K562 (cell line): ENCODE measurements around the gene PRUNE1. TPM values are rescaled to one million over a fixed set of nuclear protein-coding genes. Genes with fewer than 3 reads are reported as not detected.
A peak's percentile ranks its signal among the peaks of the same experiment; 100 is the strongest.

ENCODE experiments used
- HMGN3 ChIP-seq: IDR thresholded peaks from 2 replicates; pipeline ENCODE4 v1.6.1; 2011; ENCODE audit warnings: borderline replicate concordance, low read depth, mild to moderate bottlenecking, mixed read lengths, low read length; ENCODE audit not compliant: insufficient read length; ENCODE audit errors: extremely low read depth
- MTA3 ChIP-seq: fragments of 450-650 bp; formaldehyde crosslinking; IDR thresholded peaks from 2 replicates; pipeline ENCODE4 v1.6.1; 2017; ENCODE audit warnings: mild to moderate bottlenecking, borderline replicate concordance
- NFATC3 ChIP-seq: fragments of 450-650 bp; IDR thresholded peaks from 2 replicates; pipeline ENCODE4 v1.6.1; 2017; ENCODE audit warnings: mild to moderate bottlenecking
- PCBP1 ChIP-seq: fragments of 200-400 bp; formaldehyde crosslinking; IDR thresholded peaks from 2 replicates; pipeline ENCODE4 v1.6.1; 2018; ENCODE audit warnings: mild to moderate bottlenecking, low read depth, low read length; ENCODE audit not compliant: poor library complexity, severe bottlenecking
- PHF8 ChIP-seq: fragments of 200-600 bp; sonication (generic); IDR thresholded peaks from 2 replicates; pipeline ENCODE4 v1.6.1; 2012; ENCODE audit warnings: mixed run types, mild to moderate bottlenecking, inconsistent platforms, low read length, moderate library complexity, borderline replicate concordance
- POLR2G ChIP-seq: fragments of 200-400 bp; formaldehyde crosslinking; IDR thresholded peaks from 2 replicates; pipeline ENCODE4 v1.6.1; 2017; ENCODE audit warnings: low read depth, mild to moderate bottlenecking, antibody characterized with exemption, low read length, moderate library complexity
- XRCC3 ChIP-seq: fragments of 450-650 bp; IDR thresholded peaks from 2 replicates; pipeline ENCODE4 v1.6.1; 2017; ENCODE audit warnings: mild to moderate bottlenecking, moderate library complexity
- ZBTB1 ChIP-seq: sonication (generic); formaldehyde crosslinking; IDR thresholded peaks from 2 replicates; pipeline ENCODE4 v1.8.1; 2023; ENCODE audit warnings: missing genetic modification reagents, low read depth, mild to moderate bottlenecking, borderline replicate concordance
- ZFX ChIP-seq: sonication (generic); formaldehyde crosslinking; IDR thresholded peaks from 2 replicates; pipeline ENCODE4 v1.8.0; 2022; ENCODE audit warnings: mild to moderate bottlenecking, missing genetic modification reagents, moderate library complexity
- ZZZ3 ChIP-seq: fragments of 450-650 bp; IDR thresholded peaks from 2 replicates; pipeline ENCODE4 v1.6.1; 2016; ENCODE audit warnings: antibody characterized with exemption, mild to moderate bottlenecking, moderate library complexity
- polyA plus RNA-seq, 8 experiments: library from polyadenylated mRNA; depleted of rRNA in 4 of 8; stranded (reverse) in 5 of 8; unstranded in 3 of 8; fragments of >200 nt; fragmentation: Nextera tagmentation in 2 of 8; fragmentation: Illumina TruSeq in 1 of 8; extraction: Ambion mirVana in 2 of 8; extraction: Trizol in 1 of 8; gene quantifications; 2 replicates each; pipeline versions ENCODE4 v1.2.1 to v1.2.3, GENCODE V29; 2011 to 2014; ENCODE audit warnings: inconsistent platforms in 1 of 8, missing spikeins in 1 of 8
- total RNA-seq, 7 experiments: library from RNA; depleted of rRNA in 6 of 7; stranded (reverse); fragments of >200 nt in 6 of 7; fragmentation: Illumina TruSeq in 2 of 7; extraction: Trizol in 2 of 7; gene quantifications; 2 replicates each; pipeline versions ENCODE4 v1.2.1 to v1.2.3, GENCODE V29; 2011 to 2021; ENCODE audit warnings: low replicate concordance in 1 of 7
- TF ChIP-seq, protein P1 (sequence below): fragments of 150-350 bp; conservative IDR thresholded peaks from 2 replicates; pipeline ENCODE4 v1.6.1; 2014; ENCODE audit warnings: low read length
- TF ChIP-seq, protein P2 (sequence below): fragments of 450-650 bp; conservative IDR thresholded peaks from 2 replicates; pipeline ENCODE4 v1.6.1; 2016; ENCODE audit warnings: missing genetic modification characterization, low read depth, mild to moderate bottlenecking, missing compliant biosample characterization, moderate library complexity
- TF ChIP-seq, protein P3 (sequence below): fragments of 450-650 bp; IDR thresholded peaks from 2 replicates; pipeline ENCODE4 v1.6.1; 2017; ENCODE audit warnings: antibody characterized with exemption, mild to moderate bottlenecking
- TF ChIP-seq, protein P4 (sequence below): sonication (generic); formaldehyde crosslinking; IDR thresholded peaks from 2 replicates; pipeline ENCODE4 v1.8.0; 2022; ENCODE audit warnings: missing genetic modification reagents, mild to moderate bottlenecking, moderate library complexity, borderline replicate concordance
- TF ChIP-seq, protein P5 (sequence below): sonication (generic); formaldehyde crosslinking; IDR thresholded peaks from 2 replicates; pipeline ENCODE4 v1.9.0; 2022; ENCODE audit warnings: mild to moderate bottlenecking, missing genetic modification reagents

PRUNE1 gene
- total and polyA plus RNA-seq, 9 of the 15 experiments (the other 6 are each of a cell fraction or from before 2014, with no cell fraction given), result 16.7 to 48.3 (median 26.2) TPM

DNA sequence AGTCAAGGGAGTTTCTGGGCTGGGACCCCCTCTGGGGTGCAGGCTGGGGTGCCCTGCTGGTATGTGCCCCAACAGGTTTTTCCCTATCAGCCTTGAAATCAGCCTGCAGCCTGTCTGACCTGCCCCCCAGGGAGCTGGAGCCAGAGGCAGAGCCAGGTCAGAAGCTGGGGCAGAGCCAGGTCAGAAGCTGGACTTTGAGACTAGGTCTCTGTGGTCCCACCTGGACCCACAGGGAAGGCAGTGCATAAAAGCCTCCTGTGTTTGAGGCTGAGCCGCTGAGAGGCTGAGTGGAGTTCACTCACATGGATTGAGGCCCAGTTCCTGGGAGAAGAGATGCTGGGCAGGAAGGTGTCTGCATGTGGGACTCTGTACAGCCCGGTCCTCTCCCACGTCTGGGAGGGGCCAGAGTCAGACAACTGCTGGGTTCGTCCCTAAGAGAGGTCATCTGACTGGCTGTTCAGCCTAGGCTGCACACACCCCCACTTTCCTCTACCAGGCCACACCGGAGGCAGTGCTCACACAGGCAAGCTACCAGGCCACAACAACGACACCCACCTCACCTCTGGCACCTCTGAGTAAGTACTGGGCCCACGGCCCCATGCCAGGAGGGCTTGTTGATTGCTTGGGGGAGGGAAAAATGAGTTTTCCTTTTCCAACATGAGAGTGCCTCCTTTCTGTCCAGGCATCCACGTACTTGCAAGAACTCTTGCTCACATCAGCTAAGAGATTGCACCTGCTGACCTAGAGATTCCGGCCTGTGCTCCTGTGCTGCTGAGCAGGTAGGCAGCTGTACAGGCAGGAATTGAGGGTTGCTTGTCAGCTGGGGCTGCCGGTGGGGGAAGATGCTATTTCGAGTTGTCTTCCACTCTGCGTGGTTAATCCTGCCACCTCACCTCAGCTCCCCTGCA, 26.2 kb upstream of the PRUNE1 start, which contains the start of gene ANXA9 (continued):
- TF ChIP-seq ZFX (CRISPR knock-in tag) (peak; percentile 39; the same call in 1 of the 2 replicates), PHF8 (peak; percentile 43; the same call in 1 of the 2 replicates), POLR2G (0 out of 2 replicates have a peak, but pooled peaks have one; percentile 20), ZZZ3 (no peak), MTA3 (no peak), HMGN3 (no peak), PCBP1 (no peak), XRCC3 (no peak), ZBTB1 (CRISPR knock-in tag) (no peak), NFATC3 (no peak)
- TF ChIP-seq, protein P1, sequence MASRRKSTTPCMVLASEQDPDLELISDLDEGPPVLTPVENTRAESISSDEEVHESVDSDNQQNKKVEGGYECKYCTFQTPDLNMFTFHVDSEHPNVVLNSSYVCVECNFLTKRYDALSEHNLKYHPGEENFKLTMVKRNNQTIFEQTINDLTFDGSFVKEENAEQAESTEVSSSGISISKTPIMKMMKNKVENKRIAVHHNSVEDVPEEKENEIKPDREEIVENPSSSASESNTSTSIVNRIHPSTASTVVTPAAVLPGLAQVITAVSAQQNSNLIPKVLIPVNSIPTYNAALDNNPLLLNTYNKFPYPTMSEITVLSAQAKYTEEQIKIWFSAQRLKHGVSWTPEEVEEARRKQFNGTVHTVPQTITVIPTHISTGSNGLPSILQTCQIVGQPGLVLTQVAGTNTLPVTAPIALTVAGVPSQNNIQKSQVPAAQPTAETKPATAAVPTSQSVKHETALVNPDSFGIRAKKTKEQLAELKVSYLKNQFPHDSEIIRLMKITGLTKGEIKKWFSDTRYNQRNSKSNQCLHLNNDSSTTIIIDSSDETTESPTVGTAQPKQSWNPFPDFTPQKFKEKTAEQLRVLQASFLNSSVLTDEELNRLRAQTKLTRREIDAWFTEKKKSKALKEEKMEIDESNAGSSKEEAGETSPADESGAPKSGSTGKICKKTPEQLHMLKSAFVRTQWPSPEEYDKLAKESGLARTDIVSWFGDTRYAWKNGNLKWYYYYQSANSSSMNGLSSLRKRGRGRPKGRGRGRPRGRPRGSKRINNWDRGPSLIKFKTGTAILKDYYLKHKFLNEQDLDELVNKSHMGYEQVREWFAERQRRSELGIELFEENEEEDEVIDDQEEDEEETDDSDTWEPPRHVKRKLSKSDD, result no peak
- TF ChIP-seq, protein P2, sequence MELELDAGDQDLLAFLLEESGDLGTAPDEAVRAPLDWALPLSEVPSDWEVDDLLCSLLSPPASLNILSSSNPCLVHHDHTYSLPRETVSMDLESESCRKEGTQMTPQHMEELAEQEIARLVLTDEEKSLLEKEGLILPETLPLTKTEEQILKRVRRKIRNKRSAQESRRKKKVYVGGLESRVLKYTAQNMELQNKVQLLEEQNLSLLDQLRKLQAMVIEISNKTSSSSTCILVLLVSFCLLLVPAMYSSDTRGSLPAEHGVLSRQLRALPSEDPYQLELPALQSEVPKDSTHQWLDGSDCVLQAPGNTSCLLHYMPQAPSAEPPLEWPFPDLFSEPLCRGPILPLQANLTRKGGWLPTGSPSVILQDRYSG (tag), result 0 out of 2 replicates have a peak, but pooled peaks have one; percentile 27
- TF ChIP-seq, protein P3, sequence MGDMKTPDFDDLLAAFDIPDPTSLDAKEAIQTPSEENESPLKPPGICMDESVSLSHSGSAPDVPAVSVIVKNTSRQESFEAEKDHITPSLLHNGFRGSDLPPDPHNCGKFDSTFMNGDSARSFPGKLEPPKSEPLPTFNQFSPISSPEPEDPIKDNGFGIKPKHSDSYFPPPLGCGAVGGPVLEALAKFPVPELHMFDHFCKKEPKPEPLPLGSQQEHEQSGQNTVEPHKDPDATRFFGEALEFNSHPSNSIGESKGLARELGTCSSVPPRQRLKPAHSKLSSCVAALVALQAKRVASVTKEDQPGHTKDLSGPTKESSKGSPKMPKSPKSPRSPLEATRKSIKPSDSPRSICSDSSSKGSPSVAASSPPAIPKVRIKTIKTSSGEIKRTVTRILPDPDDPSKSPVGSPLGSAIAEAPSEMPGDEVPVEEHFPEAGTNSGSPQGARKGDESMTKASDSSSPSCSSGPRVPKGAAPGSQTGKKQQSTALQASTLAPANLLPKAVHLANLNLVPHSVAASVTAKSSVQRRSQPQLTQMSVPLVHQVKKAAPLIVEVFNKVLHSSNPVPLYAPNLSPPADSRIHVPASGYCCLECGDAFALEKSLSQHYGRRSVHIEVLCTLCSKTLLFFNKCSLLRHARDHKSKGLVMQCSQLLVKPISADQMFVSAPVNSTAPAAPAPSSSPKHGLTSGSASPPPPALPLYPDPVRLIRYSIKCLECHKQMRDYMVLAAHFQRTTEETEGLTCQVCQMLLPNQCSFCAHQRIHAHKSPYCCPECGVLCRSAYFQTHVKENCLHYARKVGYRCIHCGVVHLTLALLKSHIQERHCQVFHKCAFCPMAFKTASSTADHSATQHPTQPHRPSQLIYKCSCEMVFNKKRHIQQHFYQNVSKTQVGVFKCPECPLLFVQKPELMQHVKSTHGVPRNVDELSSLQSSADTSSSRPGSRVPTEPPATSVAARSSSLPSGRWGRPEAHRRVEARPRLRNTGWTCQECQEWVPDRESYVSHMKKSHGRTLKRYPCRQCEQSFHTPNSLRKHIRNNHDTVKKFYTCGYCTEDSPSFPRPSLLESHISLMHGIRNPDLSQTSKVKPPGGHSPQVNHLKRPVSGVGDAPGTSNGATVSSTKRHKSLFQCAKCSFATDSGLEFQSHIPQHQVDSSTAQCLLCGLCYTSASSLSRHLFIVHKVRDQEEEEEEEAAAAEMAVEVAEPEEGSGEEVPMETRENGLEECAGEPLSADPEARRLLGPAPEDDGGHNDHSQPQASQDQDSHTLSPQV, result peak; percentile 66; the same call in 1 of the 2 replicates
- TF ChIP-seq, protein P4, sequence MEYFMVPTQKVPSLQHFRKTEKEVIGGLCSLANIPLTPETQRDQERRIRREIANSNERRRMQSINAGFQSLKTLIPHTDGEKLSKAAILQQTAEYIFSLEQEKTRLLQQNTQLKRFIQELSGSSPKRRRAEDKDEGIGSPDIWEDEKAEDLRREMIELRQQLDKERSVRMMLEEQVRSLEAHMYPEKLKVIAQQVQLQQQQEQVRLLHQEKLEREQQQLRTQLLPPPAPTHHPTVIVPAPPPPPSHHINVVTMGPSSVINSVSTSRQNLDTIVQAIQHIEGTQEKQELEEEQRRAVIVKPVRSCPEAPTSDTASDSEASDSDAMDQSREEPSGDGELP (CRISPR knock-in tag), result peak; percentile 36; the same call in 1 of the 2 replicates
- TF ChIP-seq, protein P5, sequence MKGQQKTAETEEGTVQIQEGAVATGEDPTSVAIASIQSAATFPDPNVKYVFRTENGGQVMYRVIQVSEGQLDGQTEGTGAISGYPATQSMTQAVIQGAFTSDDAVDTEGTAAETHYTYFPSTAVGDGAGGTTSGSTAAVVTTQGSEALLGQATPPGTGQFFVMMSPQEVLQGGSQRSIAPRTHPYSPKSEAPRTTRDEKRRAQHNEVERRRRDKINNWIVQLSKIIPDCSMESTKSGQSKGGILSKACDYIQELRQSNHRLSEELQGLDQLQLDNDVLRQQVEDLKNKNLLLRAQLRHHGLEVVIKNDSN (CRISPR knock-in tag), result peak; percentile 66
